Activated T-cell treated with anti-CD3 and anti-CD28 coated beads, Interleukin-2, amount 50 U/mL, for 72 hours (primary cell): ENCODE data around the gene SPATA24. TPM values are rescaled to one million over a fixed set of nuclear protein-coding genes. Genes with fewer than 3 reads are reported as not detected.
"Not testable (repeated sequence)": the region's sequence is repeated elsewhere in the genome, so short reads cannot be mapped to it uniquely, and the experiment has no call there.

Experiments
- ATAC-seq, 2 donors: fragments of 150-1000 bp; cut with Tn5 transposase; replicated peaks in 1 of 2; 2 replicates each; pipeline ENCODE4 v1.10.0; 2021; ENCODE audit warnings: moderate library complexity in 2 of 2, mild to moderate bottlenecking in 1 of 2
- DNase-seq, 2 donors: peaks; one replicate each; pipeline ENCODE4 v3.0.0; 2021 to 2022; ENCODE audit warnings: mixed read lengths in 1 of 2
- H3K27ac Mint-ChIP-seq: one replicate; pipeline ENCODE4 v1.8.0; 2022; ENCODE audit warnings: mild to moderate bottlenecking, moderate library complexity, mixed read lengths
- H3K27me3 Mint-ChIP-seq: one replicate; pipeline ENCODE4 v1.8.0; 2022; ENCODE audit warnings: low read depth, mixed read lengths
- H3K36me3 Mint-ChIP-seq, 2 donors: one replicate each; pipeline ENCODE4 v1.8.0; 2022; ENCODE audit warnings: mixed read lengths in 2 of 2, mild to moderate bottlenecking in 1 of 2; ENCODE audit not compliant: insufficient read depth in 2 of 2
- H3K4me1 Mint-ChIP-seq: one replicate; pipeline ENCODE4 v1.8.0; 2022; ENCODE audit warnings: low read depth, mixed read lengths
- H3K4me3 Mint-ChIP-seq, 2 donors: one replicate each; pipeline ENCODE4 v1.8.0; 2022; ENCODE audit warnings: mild to moderate bottlenecking in 2 of 2, mixed read lengths in 2 of 2, moderate library complexity in 2 of 2
- H3K9me3 Mint-ChIP-seq, 2 donors: one replicate each; pipeline ENCODE4 v1.8.0; 2022; ENCODE audit warnings: mixed read lengths in 2 of 2
- total RNA-seq, 2 donors: library from RNA; stranded (reverse); gene quantifications; one replicate each; pipeline ENCODE4 v1.2.3, GENCODE V29; 2022

The SPATA24 gene
- total RNA-seq, 2 donors from 2014 or later = 3.3 to 3.5 TPM

DNA sequence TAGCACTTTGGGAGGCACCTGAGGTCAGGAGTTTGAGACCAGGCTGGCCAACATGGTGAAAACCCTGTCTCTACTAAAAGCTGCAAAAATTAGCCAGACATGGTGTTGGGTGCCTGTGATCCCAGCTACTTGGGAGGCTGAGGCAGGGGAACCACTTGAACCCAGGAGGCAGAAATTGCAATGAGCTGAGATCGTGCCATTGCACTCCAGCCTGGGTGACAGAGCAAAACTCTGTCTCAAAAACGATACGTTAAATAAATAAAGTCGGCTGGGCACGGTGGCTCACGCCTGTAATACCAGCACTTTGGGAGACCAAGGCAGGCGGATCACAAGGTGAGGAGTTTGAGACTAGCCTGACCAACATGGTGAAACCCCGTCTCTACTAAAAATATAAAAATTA lies 48.0 kb downstream of the SPATA24 start:
- peaks cover 11% of the 10 kb centered on the region for H3K4me1 Mint-ChIP-seq
- H3K27me3 Mint-ChIP-seq, H3K36me3 Mint-ChIP-seq, ATAC-seq, H3K4me3 Mint-ChIP-seq, H3K27ac Mint-ChIP-seq, DNase-seq, H3K9me3 Mint-ChIP-seq: not testable (repeated sequence)

DNA sequence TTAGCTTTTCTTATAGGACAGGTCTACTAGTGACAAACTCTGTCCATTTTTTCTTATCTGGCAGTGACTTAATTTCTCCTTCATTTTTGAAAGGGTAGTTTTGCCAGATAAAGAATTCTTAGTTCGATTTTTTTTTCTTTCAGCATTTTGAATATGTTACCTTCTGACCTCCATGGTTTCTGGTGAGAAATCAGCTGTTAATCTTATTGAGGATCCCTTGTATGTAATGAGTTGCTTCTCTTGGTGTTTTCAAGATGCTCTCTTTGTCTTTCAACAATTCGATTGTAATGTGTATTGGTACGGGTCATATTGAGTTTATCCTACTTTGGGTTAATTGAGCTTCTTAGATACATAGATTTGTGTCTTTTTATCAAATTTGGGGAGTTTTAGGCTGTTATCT lies 49.7 kb downstream of the SPATA24 start:
- H3K4me3 Mint-ChIP-seq = no peak overlapping the region
- peaks cover 17% of the 10 kb centered on the region for H3K4me1 Mint-ChIP-seq
- no peak for ATAC-seq
- H3K9me3 Mint-ChIP-seq = peaks cover 0 to 2% of the 10 kb centered on the region in 2 donors
- H3K36me3 Mint-ChIP-seq = peaks cover 7 to 9% of the 10 kb centered on the region in 2 donors
- H3K27me3 Mint-ChIP-seq = no peaks in the 10 kb centered on the region
- no peak for DNase-seq
- no peak overlapping the region for H3K27ac Mint-ChIP-seq

DNA sequence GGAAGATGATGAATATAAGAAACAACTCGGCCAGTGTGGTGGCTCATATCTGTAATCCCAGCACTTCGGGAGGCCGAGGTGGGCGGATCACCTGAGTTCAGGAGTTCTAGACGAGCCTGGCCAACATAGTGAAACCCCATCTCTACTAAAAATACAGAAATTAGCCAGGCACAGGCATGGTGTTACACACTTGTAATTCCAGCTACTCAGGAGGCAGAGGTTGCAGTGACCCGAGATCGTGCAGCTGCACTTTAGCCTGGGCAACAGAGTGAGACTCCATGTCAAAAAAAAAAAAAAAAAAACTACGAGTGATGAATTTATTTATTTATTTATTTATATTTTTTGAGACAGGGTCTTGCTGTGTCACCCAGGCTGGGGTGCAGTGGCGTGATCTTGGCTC lies 56.0 kb downstream of the SPATA24 start:
- not testable (repeated sequence) for H3K9me3 Mint-ChIP-seq, H3K27ac Mint-ChIP-seq, H3K27me3 Mint-ChIP-seq, DNase-seq, H3K4me3 Mint-ChIP-seq, ATAC-seq
- Mint-ChIP-seq H3K36me3 (peaks cover 2 to 17% of the 10 kb centered on the region in 2 donors), H3K4me1 (peaks cover 60% of the 10 kb centered on the region)

Other genes with a start within 250 kb of the SPATA24 start
- 10 to 100 TPM; 32.5 to 37.3 TPM for gene SIL1, start 205.7 kb downstream of the SPATA24 start, total RNA-seq
- gene MATR3, start 110.3 kb downstream of the SPATA24 start, total RNA-seq = 100 to 1,000 TPM; 124 to 164 TPM
- gene PAIP2, start 62.2 kb downstream of the SPATA24 start, total RNA-seq = 100 to 1,000 TPM; 141 to 144 TPM
- 1 to 10 TPM; 1.9 to 2.8 TPM for gene SLC23A1, start 20.8 kb downstream of the SPATA24 start, total RNA-seq
- 10 to 100 TPM; 19.7 to 27.3 TPM for gene MZB1, start 14.2 kb downstream of the SPATA24 start, total RNA-seq
- 1 to 10 TPM; 3.1 to 4.6 TPM for gene PROB1, start 9.0 kb downstream of the SPATA24 start, total RNA-seq
- gene DNAJC18, start 35.4 kb upstream of the SPATA24 start, total RNA-seq = 10 to 100 TPM; 46.1 to 73.7 TPM
- 1 to 10 TPM; 1.2 to 1.4 TPM for gene ECSCR, start 58.7 kb upstream of the SPATA24 start, total RNA-seq
- under 1 TPM; 0.22 to 0.35 TPM for gene SMIM33, start 66.9 kb upstream of the SPATA24 start, total RNA-seq
- gene STING1, start 78.7 kb upstream of the SPATA24 start, total RNA-seq = 100 to 1,000 TPM in 1 of 2 donors, 10 to 100 TPM in 1; 98.6 to 230 TPM
- gene UBE2D2, start 157.2 kb upstream of the SPATA24 start, total RNA-seq = 100 to 1,000 TPM; 315 to 342 TPM
- 1 to 10 TPM; 1.2 to 1.9 TPM for gene CXXC5, start 244.3 kb upstream of the SPATA24 start, total RNA-seq